ENCODE measurements around the gene MYZAP. TPM values are rescaled to one million over a fixed set of nuclear protein-coding genes. Genes with fewer than 3 reads are reported as not detected.
A peak's percentile ranks its signal among the peaks of the same experiment; 100 is the strongest.

Gene MYZAP
- total and polyA plus RNA-seq, 5 donors from 2014 or later: 0.49 to 3.9 (median 1.6) TPM

DNA sequence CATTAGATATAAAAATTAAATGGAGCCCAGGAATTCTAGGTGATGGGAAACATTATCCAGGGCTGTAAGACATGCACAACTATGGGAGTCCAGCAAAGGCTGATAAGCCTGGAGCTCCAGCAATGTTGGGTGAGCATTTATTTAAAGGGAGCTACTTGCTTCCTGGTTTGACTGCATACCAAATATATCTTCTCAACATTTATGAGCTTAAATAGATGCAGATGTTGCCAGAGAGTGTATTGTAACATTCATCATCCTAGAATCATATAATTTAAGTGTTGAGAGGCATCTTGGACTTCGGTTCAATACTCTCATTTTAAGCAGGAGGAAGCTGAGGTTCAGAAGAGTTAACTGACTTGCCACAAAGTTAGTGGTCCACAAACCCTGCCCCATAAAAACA, 102.6 kb downstream of the MYZAP start:
- no peak overlapping the region for H3K4me3 Mint-ChIP-seq
- no peak for ATAC-seq (ENCODE audit: low read depth in 2 of 2)
- H3K4me1 Mint-ChIP-seq: no peaks in the 10 kb centered on the region
- Histone ChIP-seq H3K27ac (ENCODE audit: insufficient read depth, low read length, poor library complexity, severe bottlenecking) (no peak overlapping the region), H3K4me3 (ENCODE audit: low read depth, low read length) (no peak overlapping the region), H3K9me3 (ENCODE audit: control insufficient read depth in 2 of 2, low read length in 2 of 2) (no peaks in the 10 kb centered on the region), H3K4me1 (ENCODE audit: control insufficient read depth, insufficient read depth, low read length, poor library complexity, severe bottlenecking) (no peaks in the 10 kb centered on the region), H3K36me3 (ENCODE audit: control insufficient read depth, insufficient read depth, low read length) (no peaks in the 10 kb centered on the region), H3K27me3 (ENCODE audit: control insufficient read depth, insufficient read depth, low read length) (peaks cover 20% of the 10 kb centered on the region)
- peaks cover 3% of the 10 kb centered on the region for H3K36me3 Mint-ChIP-seq
- DNase-seq: no peak
- H3K27me3 Mint-ChIP-seq: peaks cover 50% of the 10 kb centered on the region
- H3K9me3 Mint-ChIP-seq: peaks cover 0 to 1% (median 0%) of the 10 kb centered on the region in 7 donors
- no peak overlapping the region for H3K27ac Mint-ChIP-seq

DNA sequence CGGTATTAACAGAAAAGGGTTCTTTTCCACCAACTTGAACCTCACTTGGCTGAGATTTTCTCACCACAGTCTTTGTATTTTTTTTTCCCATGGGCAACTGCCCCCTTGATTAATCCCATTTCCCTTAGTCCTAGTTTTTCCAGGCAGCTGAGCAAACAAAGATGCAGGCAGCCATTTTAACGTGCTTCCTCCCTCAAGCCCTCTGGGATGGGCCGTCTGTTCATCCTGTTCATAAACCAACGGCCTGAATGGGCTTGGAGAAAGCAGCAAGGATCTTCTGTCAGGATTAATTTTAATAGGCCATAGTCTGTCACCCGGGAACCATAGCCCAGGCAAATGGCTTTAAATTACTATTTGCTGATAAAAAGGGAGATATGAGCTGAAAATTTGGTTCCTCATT, 104.4 kb downstream of the MYZAP start:
- Mint-ChIP-seq H3K36me3 (peaks cover 3% of the 10 kb centered on the region), H3K27ac (no peak overlapping the region)

DNA sequence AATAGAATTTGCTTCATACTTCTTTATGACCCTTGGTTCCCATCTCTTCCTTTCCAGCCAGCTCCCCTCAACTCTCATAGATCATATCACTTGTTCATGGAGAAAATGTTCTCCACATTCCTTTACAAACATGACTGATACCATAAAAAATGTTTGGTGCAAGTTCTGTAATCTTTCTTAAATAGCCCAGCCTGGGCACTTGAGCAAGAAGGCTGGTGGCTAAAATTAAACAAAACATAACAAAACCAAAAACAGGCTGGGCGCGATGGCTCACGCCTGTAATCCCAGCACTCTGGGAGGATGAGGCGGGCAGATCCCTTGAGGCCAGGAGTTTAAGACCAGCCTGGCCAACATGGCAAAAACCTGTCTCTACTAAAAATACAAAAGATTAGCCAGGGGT, 105.9 kb downstream of the MYZAP start:
- Mint-ChIP-seq H3K4me3 (no peak overlapping the region), H3K27ac (no peak overlapping the region), H3K9me3 (peaks cover 0 to 1% (median 0%) of the 10 kb centered on the region in 7 donors), H3K27me3 (peaks cover 69% of the 10 kb centered on the region), H3K36me3 (peaks cover 3% of the 10 kb centered on the region), H3K4me1 (no peaks in the 10 kb centered on the region)
- H3K27me3 ChIP-seq (ENCODE audit: control insufficient read depth, insufficient read depth, low read length): peaks cover 26% of the 10 kb centered on the region
- ATAC-seq (ENCODE audit: low read depth in 2 of 2): no peak
- H3K36me3 ChIP-seq (ENCODE audit: control insufficient read depth, insufficient read depth, low read length): no peaks in the 10 kb centered on the region
- no peak overlapping the region for H3K27ac ChIP-seq (ENCODE audit: insufficient read depth, low read length, poor library complexity, severe bottlenecking)
- no peaks in the 10 kb centered on the region for H3K4me1 ChIP-seq (ENCODE audit: control insufficient read depth, insufficient read depth, low read length, poor library complexity, severe bottlenecking)
- H3K9me3 ChIP-seq (ENCODE audit: control insufficient read depth in 2 of 2, low read length in 2 of 2): no peaks in the 10 kb centered on the region
- no peak overlapping the region for H3K4me3 ChIP-seq (ENCODE audit: low read depth, low read length)
- no peak for DNase-seq

More for the DNA sequence above, 104.4 kb downstream of the MYZAP start:
- H3K4me3 Mint-ChIP-seq: no peak overlapping the region
- Histone ChIP-seq H3K9me3 (ENCODE audit: control insufficient read depth in 2 of 2, low read length in 2 of 2) (no peaks in the 10 kb centered on the region), H3K27ac (ENCODE audit: insufficient read depth, low read length, poor library complexity, severe bottlenecking) (no peak overlapping the region), H3K4me3 (ENCODE audit: low read depth, low read length) (no peak overlapping the region), H3K36me3 (ENCODE audit: control insufficient read depth, insufficient read depth, low read length) (no peaks in the 10 kb centered on the region), H3K4me1 (ENCODE audit: control insufficient read depth, insufficient read depth, low read length, poor library complexity, severe bottlenecking) (no peaks in the 10 kb centered on the region), H3K27me3 (ENCODE audit: control insufficient read depth, insufficient read depth, low read length) (peaks cover 21% of the 10 kb centered on the region)
- DNase-seq (no peak), ATAC-seq (ENCODE audit: low read depth in 2 of 2) (no peak)
- peaks cover 62% of the 10 kb centered on the region for H3K27me3 Mint-ChIP-seq
- H3K9me3 Mint-ChIP-seq: peaks cover 0 to 1% (median 0%) of the 10 kb centered on the region in 7 donors
- no peaks in the 10 kb centered on the region for H3K4me1 Mint-ChIP-seq

DNA sequence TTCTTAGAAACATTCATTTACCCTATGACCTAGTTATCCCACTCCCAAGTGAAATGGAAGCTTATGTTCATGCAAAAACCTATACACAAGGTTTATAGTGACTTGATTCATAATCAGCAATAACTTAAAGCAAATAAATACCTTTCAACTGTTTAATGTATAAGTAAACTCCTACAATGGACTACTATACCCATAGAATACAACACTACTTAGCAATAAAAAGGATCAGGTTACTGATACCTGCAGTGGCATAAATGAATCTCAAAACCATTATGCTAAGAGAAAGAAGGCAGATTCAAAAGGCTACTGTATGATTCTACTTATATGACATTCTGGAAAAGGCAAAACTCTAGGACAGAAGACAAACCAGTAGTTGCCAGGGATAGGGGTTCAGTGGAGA, 106.5 kb downstream of the MYZAP start:
- DNase-seq: no peak
- Mint-ChIP-seq H3K9me3 (peaks cover 0 to 1% (median 0%) of the 10 kb centered on the region in 7 donors), H3K27me3 (peaks cover 66% of the 10 kb centered on the region), H3K36me3 (peaks cover 3% of the 10 kb centered on the region), H3K4me3 (no peak overlapping the region), H3K4me1 (peaks cover under 1 to 6% (median 4%) of the 10 kb centered on the region in 4 donors), H3K27ac (no peak overlapping the region)
- Histone ChIP-seq H3K9me3 (ENCODE audit: control insufficient read depth in 2 of 2, low read length in 2 of 2) (no peaks in the 10 kb centered on the region), H3K27me3 (ENCODE audit: control insufficient read depth, insufficient read depth, low read length) (peaks cover 26% of the 10 kb centered on the region), H3K27ac (ENCODE audit: insufficient read depth, low read length, poor library complexity, severe bottlenecking) (no peak overlapping the region), H3K4me3 (ENCODE audit: low read depth, low read length) (no peak overlapping the region), H3K4me1 (ENCODE audit: control insufficient read depth, insufficient read depth, low read length, poor library complexity, severe bottlenecking) (peaks cover under 1% of the 10 kb centered on the region), H3K36me3 (ENCODE audit: control insufficient read depth, insufficient read depth, low read length) (no peaks in the 10 kb centered on the region)
- no peak for ATAC-seq (ENCODE audit: low read depth in 2 of 2)

DNA sequence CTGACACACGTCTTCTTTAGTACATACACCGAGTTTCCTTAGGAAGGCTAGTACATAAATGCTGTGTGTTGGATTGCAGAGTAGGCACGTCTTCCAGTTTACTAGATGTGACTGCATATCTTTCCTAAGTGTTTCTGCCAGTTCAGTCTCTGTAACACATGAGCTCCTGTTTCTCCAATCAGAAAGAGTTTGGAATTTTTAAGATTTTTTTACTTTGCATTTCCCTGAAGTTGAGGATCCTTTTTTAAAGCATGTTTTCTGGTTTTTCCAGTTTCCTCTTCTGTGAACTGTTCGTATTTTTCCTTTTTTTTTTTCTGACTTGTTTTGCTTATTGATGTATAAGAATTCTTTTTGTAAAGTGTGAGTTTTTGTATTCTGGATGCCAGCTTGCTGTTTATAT, 107.3 kb downstream of the MYZAP start:
- H3K27me3 Mint-ChIP-seq: peaks cover 61% of the 10 kb centered on the region
- H3K9me3 ChIP-seq (ENCODE audit: control insufficient read depth in 2 of 2, low read length in 2 of 2): no peaks in the 10 kb centered on the region

DNA sequence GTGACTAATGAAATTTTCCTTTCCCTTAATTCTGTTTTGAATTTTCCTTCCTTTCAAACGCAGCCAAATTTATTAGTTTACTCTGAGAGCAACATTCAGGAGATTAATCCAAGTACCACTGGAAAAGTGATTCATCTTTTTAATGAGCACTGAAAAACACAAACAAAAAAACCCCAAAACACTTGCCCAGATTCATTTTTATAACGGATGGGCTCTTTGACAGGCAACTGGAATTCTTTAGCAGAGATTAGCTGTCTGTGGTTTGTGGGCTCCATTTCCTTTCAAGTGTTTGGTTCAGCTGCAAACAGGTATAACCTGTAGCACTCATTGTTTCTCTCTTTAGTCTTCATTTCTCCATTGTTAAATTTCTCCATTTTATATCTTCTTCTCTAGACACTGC, 111.7 kb downstream of the MYZAP start:
- Histone ChIP-seq H3K9me3 (ENCODE audit: control insufficient read depth in 2 of 2, low read length in 2 of 2) (no peaks in the 10 kb centered on the region), H3K27me3 (ENCODE audit: control insufficient read depth, insufficient read depth, low read length) (peaks cover 12% of the 10 kb centered on the region), H3K4me1 (ENCODE audit: control insufficient read depth, insufficient read depth, low read length, poor library complexity, severe bottlenecking) (peaks cover 31% of the 10 kb centered on the region), H3K27ac (ENCODE audit: insufficient read depth, low read length, poor library complexity, severe bottlenecking) (no peak overlapping the region), H3K4me3 (ENCODE audit: low read depth, low read length) (peak overlapping the region; percentile 41), H3K36me3 (ENCODE audit: control insufficient read depth, insufficient read depth, low read length) (no peaks in the 10 kb centered on the region)
- Mint-ChIP-seq H3K27me3 (peaks cover 24% of the 10 kb centered on the region), H3K36me3 (no peaks in the 10 kb centered on the region), H3K9me3 (peaks cover 0 to 6% (median 0%) of the 10 kb centered on the region in 7 donors), H3K4me1 (peaks cover 19 to 48% (median 27%) of the 10 kb centered on the region in 4 donors), H3K27ac (peak overlapping the region; percentile 9 to 97 (median 83)), H3K4me3 (peak overlapping the region; percentile 7 to 65 (median 58))
- DNase-seq (peak in 2 of 3 donors; percentile 56 to 57), ATAC-seq (ENCODE audit: low read depth in 2 of 2) (no peak)

More for the DNA sequence above, 107.3 kb downstream of the MYZAP start:
- no peaks in the 10 kb centered on the region for H3K36me3 ChIP-seq (ENCODE audit: control insufficient read depth, insufficient read depth, low read length)
- no peak overlapping the region for H3K4me3 ChIP-seq (ENCODE audit: low read depth, low read length)
- H3K27ac ChIP-seq (ENCODE audit: insufficient read depth, low read length, poor library complexity, severe bottlenecking): no peak overlapping the region
- peaks cover 7 to 14% (median 9%) of the 10 kb centered on the region in 4 donors for H3K4me1 Mint-ChIP-seq
- H3K4me1 ChIP-seq (ENCODE audit: control insufficient read depth, insufficient read depth, low read length, poor library complexity, severe bottlenecking): peaks cover 8% of the 10 kb centered on the region
- no peak overlapping the region for H3K27ac Mint-ChIP-seq
- H3K27me3 ChIP-seq (ENCODE audit: control insufficient read depth, insufficient read depth, low read length): peaks cover 22% of the 10 kb centered on the region
- no peak overlapping the region for H3K4me3 Mint-ChIP-seq
- ATAC-seq (ENCODE audit: low read depth in 2 of 2): no peak
- peaks cover 3% of the 10 kb centered on the region for H3K36me3 Mint-ChIP-seq
- H3K9me3 Mint-ChIP-seq: peaks cover 0 to 1% (median 0%) of the 10 kb centered on the region in 7 donors
- no peak for DNase-seq

DNA sequence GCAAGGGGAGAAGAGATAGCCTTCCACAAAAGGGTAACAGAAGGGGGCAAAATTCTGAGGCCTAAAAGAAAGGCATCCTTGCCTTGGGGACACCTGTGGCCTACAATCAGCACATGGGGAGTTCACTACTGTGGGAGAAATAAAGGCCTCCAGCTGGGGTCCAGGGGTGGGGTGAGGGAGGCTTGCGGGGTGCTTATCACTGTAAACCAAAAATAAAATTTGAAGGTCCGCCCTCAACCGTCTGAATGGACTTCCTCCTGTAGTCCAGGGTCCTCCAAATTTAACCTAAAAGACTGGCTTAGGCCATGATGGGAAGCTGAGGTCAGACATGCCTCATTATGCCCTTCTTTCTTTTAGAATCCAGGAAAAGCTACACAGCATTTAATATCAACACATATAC, 112.7 kb downstream of the MYZAP start:
- Mint-ChIP-seq H3K4me3 (peak overlapping the region in 3 of 4 donors; percentile 63 to 78 (median 65)), H3K4me1 (peaks cover 23 to 58% (median 35%) of the 10 kb centered on the region in 4 donors), H3K27ac (peak overlapping the region; percentile 69 to 97 (median 79))

DNA sequence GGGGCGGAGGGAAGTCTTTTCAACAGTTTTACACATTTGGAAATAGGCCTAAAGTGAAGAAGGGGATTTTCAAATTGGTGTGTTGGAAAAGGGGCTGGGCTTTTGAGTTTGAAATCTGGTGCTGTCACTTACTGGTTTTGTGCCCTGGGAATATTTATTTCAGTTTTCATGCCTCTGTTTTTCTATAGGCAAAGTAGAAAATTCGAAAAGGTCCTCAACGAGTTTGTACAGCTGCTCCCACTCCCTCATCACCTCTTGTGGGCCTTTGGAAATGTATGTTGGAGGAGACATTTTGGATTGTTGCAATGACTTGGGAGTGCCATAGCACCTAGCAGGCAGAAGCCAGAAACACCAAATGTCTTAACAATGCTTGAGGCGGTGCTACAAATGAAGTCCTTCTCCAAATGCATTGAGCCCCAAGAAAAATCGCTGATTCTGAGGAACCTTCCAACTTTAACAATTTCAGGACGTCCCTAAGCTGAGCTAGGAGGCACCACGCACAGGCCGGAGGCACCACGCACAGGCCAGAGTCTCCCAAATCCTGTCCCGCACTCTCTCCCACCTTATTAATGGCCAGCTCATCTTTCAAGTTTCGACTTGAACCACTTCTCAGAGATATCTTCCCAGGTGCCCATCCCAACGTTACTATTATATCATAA, 114.2 kb downstream of the MYZAP start:
- H3K4me1 Mint-ChIP-seq: peaks cover 33 to 72% (median 47%) of the 10 kb centered on the region in 4 donors
- Histone ChIP-seq H3K4me1 (ENCODE audit: control insufficient read depth, insufficient read depth, low read length, poor library complexity, severe bottlenecking) (peaks cover 42% of the 10 kb centered on the region), H3K36me3 (ENCODE audit: control insufficient read depth, insufficient read depth, low read length) (peaks cover 21% of the 10 kb centered on the region), H3K9me3 (ENCODE audit: control insufficient read depth in 2 of 2, low read length in 2 of 2) (no peaks in the 10 kb centered on the region), H3K4me3 (ENCODE audit: low read depth, low read length) (peak overlapping the region; percentile 92), H3K27me3 (ENCODE audit: control insufficient read depth, insufficient read depth, low read length) (peaks cover 4% of the 10 kb centered on the region), H3K27ac (ENCODE audit: insufficient read depth, low read length, poor library complexity, severe bottlenecking) (peak overlapping the region; percentile 94)
- DNase-seq (peak in 1 of 3 donors; percentile 9), ATAC-seq (ENCODE audit: low read depth in 2 of 2) (no peak)
- peak overlapping the region; percentile 84 to 99 (median 91) for H3K4me3 Mint-ChIP-seq
- peaks cover 11% of the 10 kb centered on the region for H3K27me3 Mint-ChIP-seq
- H3K36me3 Mint-ChIP-seq: peaks cover 11% of the 10 kb centered on the region
- H3K27ac Mint-ChIP-seq: peak overlapping the region; percentile 88 to 97 (median 96)
- H3K9me3 Mint-ChIP-seq: peaks cover 0 to 6% (median 0%) of the 10 kb centered on the region in 7 donors

More for the DNA sequence above, 112.7 kb downstream of the MYZAP start:
- peaks cover 20% of the 10 kb centered on the region for H3K27me3 Mint-ChIP-seq
- H3K4me3 ChIP-seq (ENCODE audit: low read depth, low read length): no peak overlapping the region
- no peak for ATAC-seq (ENCODE audit: low read depth in 2 of 2)
- no peaks in the 10 kb centered on the region for H3K9me3 ChIP-seq (ENCODE audit: control insufficient read depth in 2 of 2, low read length in 2 of 2)
- no peak for DNase-seq
- H3K27ac ChIP-seq (ENCODE audit: insufficient read depth, low read length, poor library complexity, severe bottlenecking): no peak overlapping the region
- peaks cover 6% of the 10 kb centered on the region for H3K27me3 ChIP-seq (ENCODE audit: control insufficient read depth, insufficient read depth, low read length)
- H3K36me3 Mint-ChIP-seq: peaks cover 2% of the 10 kb centered on the region
- peaks cover 9% of the 10 kb centered on the region for H3K36me3 ChIP-seq (ENCODE audit: control insufficient read depth, insufficient read depth, low read length)
- H3K9me3 Mint-ChIP-seq: peaks cover 0 to 6% (median 0%) of the 10 kb centered on the region in 7 donors
- peaks cover 37% of the 10 kb centered on the region for H3K4me1 ChIP-seq (ENCODE audit: control insufficient read depth, insufficient read depth, low read length, poor library complexity, severe bottlenecking)
